Activated CD4-positive, alpha-beta T cell treated with anti-CD3 and anti-CD28 coated beads, Interleukin-2, amount 50 U/mL, for 4 hours (primary cell): ENCODE measurements around the gene ZNF764.
A peak's percentile ranks its signal among the peaks of the same experiment; 100 is the strongest.
"Not testable (repeated sequence)": the region's sequence is repeated elsewhere in the genome, so short reads cannot be mapped to it uniquely, and the experiment has no call there.

Experiments used
- DNase-seq, 2 experiments: peaks; one replicate each; pipeline ENCODE4 v3.0.0-alpha.2; 2020

Gene ZNF764

DNA sequence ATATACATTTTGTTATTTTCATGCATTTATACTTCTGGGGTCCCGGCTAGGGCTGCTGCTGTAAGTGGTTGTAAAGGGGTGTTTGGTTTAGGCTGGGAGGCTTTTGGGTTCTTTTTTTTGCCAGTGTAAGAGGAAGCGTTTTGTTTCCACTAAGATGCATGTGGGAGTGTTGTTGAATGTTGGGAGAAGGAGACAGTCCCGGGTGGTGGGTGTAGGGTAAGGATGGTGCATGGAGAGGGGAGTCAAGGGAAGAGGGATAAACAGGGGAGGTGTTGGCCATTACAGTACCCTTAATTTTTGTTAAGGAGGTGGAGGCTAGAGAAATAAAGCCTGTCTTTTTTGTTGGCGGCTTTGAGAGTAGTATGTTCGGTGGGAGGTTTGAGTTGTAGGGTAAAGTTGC, 15.1 kb downstream of the ZNF764 start:
- no peak for DNase-seq

GRCh38 chr16:30541502-30542329, 16.5 kb downstream of the ZNF764 start:
- DNase-seq = no peak

- not testable (repeated sequence) for DNase-seq
These were observed 17.2 kb downstream of the ZNF764 start for GRCh38 chr16:30540916-30541464.

DNA sequence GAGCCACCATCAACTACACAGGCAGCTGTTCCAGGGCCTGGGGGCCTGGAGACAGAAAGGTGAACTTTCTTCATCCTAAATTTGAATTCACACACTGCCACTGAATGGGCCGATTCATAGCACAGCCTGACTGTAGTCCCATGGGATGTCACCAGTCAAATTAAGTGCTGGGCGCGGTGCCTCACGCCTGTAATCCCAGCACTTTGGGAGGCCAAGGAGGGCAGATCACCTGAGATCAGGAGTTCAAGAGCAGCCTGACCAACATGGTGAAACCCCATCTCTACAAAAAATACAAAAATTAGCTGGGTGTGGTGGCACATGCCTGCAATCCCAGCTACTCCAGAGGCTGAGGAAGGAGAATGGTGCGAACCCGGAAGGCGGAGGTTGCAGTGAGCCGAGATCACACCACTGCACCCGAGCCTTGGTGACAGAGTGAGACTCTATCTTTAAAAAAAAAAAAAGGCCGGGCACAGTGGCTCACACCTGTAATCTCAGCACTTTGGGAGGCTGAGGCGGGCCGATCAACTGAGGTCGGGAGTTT, 18.1 kb downstream of the ZNF764 start:
- not testable (repeated sequence) for DNase-seq

DNA sequence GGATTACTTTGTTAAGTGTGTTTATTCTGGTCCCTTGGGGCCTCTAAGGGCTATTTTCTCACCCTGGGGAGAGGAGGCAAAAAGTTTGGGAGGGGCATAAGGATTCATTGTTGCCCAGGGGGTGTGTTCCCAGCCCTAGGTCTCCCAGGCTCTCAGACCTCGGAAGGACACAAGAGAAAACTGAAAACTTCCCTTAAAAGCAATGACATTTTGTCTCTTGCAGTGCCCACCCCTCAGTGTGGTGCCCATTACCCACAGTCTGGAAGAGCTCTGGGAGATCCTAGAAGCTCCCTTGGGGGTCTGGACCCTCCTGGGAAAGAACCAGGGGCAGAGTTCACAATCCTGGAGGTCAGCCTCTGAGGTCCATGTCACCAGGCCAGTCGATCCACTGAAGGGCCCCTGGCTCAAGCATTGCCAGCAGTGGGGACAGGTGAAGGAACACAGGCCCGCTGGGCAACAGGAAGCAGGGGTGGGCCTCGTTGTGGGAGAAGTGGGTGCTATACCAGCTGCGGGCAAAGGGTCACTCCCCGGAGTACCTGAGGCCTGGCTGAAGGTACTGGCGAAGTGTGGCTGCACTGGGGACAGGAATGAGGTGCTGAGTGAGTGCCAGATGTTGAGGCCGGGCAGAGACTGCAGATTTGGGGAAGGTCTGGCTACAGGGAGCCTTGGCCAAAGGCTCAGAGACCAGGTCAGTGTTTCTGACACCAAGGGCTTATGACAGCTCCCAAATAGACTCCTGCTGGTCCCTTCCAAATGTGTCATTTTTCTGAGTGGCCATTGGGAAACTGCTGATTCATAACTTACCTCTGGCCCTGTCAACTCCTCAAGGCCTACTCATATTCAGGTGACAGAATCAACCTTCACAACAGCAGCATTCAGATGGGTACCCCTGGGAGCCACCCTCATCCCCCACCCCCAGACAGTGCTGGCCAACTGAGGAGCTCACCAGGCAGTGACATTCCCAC, 18.9 kb downstream of the ZNF764 start:
- no peak for DNase-seq

GRCh38 chr16:30536391-30537024, 21.7 kb downstream of the ZNF764 start:
- not testable (repeated sequence) for DNase-seq

DNA sequence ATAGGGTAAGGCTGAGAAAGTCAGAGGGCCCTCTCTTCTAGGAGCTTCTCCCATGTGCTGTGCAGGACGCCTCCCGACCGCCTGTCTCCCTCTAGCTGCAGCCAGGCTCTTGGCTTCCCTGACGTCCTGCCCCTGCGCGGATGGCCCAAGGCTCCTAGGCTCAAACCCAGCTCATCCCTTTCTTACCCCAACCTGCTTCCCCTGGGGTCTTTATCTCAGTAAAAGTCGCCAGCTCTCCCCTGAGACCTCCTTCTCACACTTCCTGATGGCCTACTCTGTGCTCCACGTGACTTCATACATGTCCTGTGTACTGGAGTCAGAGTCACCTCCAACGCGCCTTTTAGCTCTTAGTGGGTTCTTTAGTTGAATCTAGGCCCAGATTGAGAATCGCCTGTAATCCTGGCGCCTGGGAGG, 22.4 kb downstream of the ZNF764 start:
- DNase-seq = peak; percentile 53 to 64

- no peak for DNase-seq
These were observed 22.9 kb downstream of the ZNF764 start for GRCh38 chr16:30535106-30535776.

DNA sequence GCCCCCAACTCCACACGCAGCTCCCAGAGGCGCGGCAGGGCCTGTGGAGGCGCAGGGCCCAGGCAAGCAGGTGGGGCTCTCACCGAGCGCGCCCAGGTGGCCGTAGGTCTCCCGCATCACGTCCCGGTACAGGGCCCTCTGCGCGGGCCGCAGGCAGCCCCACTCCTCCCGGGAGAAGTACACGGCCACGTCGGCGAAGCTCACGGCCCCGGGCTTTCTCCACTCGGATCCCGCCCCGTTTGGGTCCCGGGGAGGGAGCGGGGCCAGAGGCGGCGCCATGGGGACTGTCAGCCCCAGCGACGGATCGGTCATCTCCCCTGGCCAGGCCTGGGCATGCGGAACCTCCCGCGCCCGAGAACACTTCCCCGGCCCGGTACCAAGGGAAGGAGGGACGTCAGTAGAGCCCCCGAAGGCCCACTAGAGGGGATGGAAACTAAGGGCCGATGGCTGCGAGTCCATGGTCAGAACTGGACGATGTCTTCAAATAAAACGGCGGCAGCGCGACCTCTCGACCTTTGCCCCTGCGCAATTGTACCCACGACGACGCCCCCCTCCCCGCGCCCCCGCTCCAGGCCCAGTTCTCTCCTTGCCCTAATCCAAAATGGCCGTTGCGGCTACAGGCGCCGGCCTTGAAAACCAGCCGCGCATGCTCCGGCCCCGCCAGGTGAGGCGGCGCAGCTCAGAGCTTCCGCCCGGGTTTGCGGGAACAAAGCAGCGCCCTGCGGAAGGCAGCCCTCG, 23.6 kb downstream of the ZNF764 start, which contains the start of gene ZNF747:
TSS of gene ZNF747 (minus strand) at position 491 of the 738 bp plus-strand sequence. CDS start at position 312, 179 bp downstream.
- DNase-seq = peak; percentile 91 to 92

DNA sequence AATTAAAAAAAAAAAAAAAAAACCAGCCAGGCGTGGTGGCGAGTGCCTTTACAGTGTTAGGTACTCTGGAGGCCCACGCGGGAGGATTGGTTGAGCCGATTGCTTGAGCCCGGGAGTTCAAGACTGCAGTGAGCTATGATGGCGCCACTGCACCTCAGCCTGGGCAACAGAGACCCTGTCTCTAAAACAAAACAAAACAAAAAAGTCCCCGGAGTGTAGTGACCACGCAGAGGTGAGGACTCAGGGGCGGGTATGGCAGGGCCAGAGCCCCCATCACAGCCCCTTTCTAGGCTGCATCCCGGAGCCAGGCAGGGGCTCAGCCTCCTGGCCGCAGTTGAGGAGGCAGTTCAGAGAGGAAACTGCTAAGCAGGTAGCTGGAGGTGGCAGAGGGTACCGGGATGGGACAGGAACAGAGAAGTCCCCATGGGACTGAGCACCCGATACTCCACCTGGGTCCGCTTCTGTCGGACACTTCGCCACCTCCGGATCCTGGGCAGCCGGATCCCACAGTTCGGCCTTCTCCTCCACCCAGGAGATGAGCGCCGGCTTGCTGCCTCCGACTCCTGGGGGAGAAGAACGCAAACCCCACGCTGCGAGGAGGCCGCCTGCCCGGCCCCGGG, 24.3 kb downstream of the ZNF764 start:
- DNase-seq = no peak

DNA sequence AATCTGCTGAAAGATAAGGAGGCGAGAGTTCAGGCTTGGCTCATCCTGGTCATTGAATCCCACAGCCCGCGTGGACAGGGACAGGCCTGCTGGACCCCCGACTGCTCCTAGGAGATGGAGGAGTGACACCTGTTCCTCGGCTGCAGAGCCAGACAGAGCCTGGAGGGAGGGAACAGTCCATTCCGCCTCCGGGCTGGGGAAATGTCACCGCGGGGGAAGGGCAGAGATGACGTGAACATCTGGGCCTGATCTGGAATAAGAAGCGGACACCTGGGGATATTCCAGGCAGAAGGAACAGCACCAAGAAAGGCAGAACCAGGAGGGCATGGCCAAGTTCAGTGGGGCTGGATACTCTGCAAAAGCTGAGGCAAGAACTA, 25.0 kb downstream of the ZNF764 start:
- DNase-seq = no peak

- no peak for DNase-seq
These were observed 25.7 kb downstream of the ZNF764 start for GRCh38 chr16:30532285-30533145.

DNA sequence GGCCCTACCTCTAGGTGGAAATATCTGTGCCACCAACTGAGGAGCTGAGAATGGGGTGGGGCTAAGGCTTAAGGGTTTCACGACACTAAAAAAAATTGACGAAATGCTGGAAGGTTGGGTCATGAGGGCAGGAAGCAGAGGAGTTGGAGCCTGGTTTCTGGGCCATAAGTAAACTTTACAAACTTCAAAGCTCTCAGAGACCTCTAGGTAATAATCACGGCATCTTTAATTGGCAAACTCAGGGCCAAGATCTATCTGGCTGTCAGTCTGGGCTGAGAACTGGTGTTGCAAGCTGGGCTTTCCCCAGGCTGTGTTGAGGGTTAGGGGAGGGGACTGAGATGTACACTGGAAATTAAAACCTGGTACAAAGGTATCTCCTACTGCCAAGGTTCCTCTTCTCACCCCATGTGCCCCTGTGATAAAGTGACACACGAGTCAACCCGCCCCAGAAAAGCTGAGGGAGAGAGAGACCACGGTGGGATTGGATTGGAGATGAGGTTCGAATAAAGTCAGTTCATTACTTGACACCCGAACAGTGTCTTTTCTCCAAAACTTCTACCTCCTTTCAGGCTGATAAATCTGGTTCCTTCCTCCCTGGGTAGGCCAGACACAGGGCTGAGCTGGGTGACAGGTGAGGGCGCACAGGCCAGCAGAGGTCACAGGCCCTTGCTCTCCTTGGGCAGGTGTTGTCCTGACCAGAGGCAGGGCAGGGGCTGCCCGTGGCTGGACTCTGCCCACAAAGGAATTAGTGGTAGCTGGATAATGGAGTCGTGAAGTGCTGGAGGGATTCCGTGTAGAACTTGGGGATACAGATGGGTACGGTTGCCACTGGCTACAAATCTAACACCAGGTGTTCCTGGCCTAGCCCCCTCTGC, 27.8 kb downstream of the ZNF764 start:
- no peak for DNase-seq

DNA sequence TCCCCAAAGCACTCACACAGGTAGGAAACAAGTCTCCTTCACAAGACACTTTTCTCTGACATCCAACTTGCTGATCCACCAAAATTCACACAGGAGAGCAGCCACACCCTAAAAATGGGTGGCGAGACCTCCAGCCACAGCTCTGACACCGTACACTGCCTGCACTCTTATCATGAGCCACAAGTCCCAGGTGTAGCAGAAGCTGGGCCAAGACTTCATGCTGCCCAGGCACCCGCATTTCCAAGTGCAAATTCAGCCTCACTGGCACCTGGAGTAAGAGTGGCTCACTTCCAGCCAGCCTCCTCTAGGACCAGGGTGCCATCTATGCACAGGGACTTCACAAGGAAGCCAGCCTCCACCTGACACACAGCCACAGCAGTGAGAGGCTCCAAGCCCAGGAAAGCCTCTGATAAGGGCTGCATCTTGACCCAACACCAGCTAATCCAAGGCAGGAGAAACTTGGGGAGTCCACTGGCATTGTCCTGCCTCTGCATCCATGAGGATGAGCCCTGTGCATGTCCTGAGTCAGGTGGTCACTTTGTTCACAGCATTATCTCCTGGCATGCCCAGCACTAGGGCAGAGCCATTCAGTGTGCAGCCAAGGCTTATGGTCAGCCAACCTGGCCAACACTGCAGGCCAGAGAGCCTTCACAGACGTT, 29.2 kb downstream of the ZNF764 start:
- no peak for DNase-seq

DNA sequence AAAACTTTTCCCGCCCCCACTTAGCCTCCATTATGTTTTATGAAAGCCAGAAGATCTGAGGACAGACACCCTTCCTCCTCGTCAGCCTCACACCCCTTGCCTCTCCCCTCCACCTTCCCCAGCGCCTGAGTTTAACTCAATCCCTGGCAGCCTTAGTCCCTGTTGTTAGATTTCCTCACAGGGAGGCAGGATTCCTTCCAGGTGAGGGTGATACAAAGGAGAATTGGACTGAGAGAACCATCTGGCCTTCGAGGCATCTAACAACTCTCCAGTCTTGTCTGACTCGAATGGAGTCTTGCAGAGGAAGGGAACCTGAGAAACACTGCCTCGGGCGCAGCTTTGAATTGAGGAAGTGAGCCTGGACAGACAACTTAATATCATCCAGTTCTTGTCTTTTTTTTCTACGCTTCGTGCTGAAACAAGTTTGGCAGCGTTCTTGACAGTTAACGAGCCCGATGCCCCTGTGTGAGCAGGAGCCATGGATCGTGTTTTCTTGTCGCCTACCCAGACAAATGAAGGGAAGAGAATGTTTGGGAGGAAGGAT, 30.5 kb downstream of the ZNF764 start:
- no peak for DNase-seq

GRCh38 chr16:30526823-30527634, 31.1 kb downstream of the ZNF764 start:
- peak; percentile 81 to 82 for DNase-seq
